GM19351 (cell line): ENCODE results near the gene AFF1.
"Not testable (repeated sequence)": the region's sequence is repeated elsewhere in the genome, so short reads cannot be mapped to it uniquely, and the experiment has no call there.

Source experiments
- ATAC-seq: cut with Tn5 transposase; IDR thresholded peaks from one replicate; pipeline ENCODE4 v1.9.1; 2021; ENCODE audit warnings: mild to moderate bottlenecking, moderate library complexity; ENCODE audit not compliant: unreplicated experiment

Gene AFF1

DNA sequence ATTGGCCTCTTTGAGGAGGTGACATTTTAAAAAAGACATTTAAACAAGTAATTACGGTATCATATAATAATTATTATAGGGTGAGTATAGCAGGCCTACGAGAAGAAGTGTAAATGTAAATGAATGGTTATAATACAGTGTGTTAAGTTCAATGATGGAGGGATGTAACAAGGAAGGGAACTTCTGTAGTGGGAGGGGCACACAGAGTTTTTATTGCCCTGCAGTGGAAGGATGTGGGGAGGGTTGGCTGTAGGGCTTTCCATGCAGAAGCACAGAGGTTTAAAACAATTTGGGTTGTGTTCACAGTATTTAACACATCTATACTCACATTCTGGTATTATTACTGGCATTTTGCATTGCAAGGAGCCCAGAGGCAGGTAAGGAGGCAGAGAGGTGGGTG, 41.1 kb downstream of the AFF1 start:
- ATAC-seq, result no peak

DNA sequence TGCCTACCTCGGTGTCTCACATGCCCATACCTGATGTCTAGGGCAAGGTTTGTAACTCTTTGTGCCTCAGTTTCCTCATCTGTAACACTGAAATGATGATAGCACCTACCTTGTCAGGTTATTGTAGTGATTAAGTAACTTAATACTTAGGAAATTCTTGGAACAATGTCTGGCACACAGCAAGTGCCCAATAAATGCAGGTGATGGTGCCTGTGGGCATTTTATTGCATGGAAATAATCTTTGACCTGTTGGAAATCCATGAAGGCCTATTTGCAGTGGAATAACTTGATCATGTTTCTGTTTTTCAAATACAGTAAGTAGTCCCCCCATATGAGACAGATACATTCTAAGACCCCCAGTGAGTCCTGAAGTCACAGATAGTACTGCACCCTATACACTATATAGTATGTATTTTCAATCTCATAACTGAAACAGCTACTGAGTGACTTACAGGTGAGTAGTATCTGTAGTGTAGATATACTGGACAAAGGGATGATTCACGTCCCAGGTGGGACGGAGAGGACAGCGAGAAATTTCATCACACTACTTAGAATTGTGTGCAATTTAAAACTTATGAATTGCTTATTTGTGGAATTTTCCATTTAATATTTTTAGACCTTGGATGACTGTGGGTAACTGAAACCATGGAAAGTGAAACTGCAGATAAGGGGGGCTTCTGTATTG, 42.1 kb downstream of the AFF1 start:
- ATAC-seq, result no peak

DNA sequence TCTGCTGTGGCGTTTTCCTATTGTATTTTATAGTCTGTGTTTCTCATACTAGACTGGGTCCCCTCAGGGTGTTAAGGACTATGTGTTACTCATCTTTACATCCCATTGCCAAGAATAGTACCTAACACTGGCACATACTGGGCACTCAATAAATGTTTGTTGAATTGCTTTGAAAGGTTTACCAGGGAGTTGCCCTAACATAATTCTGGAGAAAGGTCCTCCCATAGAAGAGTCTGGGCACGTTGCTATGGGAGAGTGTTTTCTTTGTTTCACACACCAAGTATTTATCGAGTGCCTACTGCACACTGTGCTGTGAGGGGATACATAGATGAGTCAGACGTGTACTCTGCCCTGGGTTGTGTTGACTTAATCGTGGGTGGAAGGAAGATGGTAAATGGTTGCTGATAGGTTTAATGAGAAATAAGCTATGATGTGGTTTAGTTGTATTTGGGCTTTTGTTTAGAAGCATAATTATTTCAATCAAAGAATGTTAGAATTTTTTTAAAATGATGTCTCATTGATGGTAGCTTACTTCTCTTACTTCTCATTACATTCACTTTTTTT, 42.9 kb downstream of the AFF1 start:
- ATAC-seq, result peak; percentile 93

DNA sequence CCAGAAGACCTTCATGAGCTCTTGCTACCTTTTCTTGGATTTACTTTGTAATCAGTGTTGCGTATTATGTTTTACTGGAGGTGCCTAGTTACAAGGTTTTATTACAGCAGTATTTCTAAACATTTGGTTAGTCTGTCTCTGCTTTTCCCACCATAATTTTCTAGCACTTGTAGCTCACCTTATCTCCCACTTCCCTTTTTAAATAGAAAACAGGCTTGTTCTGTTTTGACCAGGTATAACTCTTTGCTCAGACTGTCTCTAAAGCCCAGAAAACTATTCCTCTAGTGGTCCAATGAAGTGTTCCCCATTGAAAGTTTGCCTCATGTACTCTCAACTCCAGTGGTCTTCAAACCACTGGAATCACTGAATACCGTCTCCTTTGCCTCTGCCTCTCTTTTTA, 43.9 kb downstream of the AFF1 start:
- no peak for ATAC-seq

DNA sequence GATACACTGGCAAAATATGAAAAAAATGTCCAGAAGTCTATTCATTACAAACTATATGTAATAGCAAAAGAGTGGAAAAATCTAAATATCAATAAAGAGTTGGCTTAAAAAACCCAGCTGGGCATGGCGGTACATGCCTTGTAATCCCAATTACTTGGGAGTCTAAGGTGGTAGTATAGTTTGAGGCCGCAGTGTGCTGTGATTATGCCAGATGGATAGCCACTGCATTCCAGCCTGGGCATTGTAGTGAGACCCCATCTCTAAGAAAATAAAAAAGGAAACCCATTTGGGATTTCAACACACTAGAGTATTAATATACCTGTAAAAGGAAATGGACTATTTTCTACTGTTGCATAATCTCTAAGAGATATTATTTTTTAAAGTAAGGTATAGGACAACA, 45.4 kb downstream of the AFF1 start:
- no peak for ATAC-seq

DNA sequence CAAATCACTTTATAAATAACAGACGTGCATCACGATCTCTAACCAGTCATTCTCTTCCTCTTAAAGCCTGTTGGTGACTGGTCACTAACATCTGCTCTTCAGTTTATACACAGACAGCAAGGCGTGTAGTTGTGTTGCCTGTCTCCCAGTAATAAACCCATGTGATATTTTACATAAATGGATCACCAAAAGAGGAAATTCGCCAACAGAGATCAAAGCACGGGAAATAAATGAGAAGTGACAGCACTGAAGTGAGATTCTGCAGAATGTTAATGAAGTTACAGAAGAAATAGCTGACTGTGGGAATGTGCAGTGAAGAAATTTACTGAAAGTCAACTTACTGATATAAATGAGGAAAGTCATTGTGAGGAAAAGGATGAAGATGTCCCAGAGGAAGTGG, 47.0 kb downstream of the AFF1 start:
- no peak for ATAC-seq

DNA sequence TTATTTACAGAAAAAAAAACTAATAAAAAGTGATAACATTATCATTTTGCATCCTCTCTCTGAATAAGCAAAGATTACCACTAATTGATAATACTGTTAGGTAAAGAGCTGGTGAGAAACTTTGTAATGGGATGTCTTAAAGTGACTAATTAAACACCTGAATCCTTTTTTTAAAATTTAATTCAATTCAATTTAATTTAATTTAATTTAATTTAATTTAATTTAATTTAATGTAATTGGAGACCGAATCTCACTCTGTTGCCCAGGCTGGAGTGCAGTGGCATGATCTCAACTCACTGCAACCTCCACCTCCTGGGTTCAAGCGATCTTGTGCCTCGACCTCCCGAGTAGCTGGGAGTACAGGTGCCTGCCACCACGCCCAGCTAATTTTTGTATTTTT, 51.0 kb downstream of the AFF1 start:
- not testable (repeated sequence) for ATAC-seq

DNA sequence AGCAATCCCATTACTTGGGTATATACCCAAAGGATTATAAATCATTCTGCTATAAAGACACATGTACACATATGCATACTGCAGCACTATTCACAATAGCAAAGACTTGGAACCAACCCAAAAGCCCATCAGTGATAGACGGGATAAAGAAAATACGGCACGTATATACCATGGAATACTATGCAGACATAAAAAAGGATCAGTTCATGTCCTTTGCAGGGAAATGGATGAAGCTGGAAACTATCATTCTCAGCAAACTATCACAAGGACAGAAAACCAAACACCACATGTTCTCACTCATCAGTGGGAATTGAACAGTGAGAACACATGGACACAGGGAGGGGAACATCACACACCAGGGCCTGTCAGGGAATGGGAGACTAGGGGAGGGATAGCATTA, 54.8 kb downstream of the AFF1 start:
- not testable (repeated sequence) for ATAC-seq

DNA sequence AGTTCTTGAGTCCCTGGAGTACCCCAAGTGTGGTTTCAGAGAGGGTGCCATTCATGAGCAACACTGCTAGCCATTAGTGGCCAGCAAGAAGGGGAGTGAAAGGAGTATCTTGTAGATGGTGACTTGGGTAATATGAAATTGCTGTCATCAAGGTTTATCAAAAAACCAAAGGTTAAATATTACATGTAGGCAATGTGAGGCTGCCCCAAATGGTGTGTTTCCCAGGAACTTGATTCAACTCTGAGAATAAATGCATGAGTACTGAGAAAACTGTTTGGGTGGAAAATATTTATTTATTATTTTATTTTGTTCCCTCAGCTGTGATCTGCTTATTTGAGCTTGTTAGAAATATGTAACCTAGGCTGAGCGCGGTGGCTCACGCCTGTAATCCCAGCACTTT, 55.7 kb downstream of the AFF1 start:
- ATAC-seq, result no peak

DNA sequence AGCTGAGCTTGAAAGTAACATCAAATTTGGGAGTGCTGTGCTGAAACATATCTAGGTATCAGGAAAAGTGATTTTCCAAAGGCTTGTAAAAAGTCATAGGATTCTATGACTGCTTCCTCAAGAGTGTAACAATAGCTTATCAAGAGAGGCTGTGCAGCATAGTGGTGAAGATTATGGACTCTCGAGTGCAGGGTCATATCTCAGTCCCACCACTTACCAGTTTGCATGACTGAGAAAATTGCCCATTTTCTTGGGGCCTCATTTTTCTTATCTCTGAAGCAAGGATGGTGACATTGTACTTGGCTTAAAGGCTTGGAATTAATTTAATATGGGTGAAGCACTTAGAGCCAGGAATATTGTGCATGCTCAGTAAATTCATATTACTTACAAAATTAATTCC, 57.2 kb downstream of the AFF1 start:
- ATAC-seq, result no peak

DNA sequence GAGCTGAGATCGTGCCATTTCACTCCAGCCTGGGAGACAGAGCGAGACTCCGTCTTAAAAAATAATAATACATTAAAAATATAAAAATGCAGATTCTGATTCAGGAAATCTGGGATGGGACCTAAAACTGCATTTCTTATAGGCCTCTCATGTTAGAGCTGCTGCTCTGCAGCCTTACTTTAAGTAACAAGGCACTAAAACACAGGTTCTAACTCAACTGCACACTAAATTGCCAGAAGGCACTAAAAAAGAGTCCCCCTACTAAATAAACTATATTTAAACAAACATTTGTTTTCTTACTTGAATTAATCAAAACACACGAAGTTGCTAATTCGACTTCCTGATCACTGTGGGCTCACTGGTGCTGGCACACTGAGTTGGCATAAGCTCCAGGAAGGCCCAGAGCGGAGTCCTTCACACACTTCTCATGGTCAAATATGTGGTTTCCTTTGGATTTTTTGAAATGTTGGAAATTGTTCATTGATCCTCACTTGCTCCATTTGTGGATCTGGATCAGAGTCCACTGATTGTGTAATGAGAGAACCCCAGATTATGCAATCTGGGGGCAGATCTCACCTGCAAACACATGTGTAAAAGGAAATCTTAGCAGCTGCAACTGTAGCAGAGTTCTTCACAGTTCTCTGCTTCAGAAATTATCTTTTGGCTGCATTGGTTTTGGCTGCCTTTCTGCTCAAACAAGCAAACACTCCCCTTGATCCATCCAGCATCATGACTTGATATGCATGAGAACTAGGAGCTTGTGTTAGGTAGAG, 59.3 kb downstream of the AFF1 start:
- no peak for ATAC-seq

DNA sequence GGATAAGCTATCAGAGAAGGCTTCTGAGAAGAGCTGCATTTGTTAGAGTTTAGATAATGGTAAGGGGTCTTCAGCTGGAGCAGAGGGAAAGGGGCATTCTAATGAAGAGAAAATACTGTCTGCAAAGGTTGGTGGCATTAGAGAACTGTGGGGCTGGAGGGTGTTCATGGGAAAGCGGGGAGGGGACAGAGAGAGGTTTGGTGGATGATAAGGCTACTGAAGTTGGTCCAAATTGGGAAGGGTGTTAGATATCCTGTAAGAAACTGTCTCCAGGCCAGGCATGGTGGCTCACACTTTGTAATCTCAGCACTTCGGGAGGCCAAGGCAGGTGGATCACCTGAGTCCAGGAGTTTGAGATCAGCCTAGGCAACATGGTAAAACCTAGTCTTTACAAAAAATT, 59.9 kb downstream of the AFF1 start:
- no peak for ATAC-seq

DNA sequence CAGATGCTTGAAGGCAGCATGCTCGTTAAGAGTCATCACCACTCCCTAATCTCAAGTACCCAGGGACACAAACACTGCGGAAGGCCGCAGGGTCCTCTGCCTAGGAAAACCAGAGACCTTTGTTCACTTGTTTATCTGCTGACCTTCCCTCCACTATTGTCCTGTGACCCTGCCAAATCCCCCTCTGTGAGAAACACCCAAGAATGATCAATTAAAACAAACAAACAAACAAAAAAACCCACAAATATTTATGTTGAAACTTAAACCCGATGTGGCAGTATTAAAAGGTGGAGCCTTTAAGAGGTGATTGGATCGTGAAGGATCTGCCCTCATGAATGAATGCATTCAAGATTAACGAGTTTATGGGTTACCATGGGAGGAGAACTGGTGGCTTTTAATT, 61.7 kb downstream of the AFF1 start:
- ATAC-seq, result not testable (repeated sequence)

DNA sequence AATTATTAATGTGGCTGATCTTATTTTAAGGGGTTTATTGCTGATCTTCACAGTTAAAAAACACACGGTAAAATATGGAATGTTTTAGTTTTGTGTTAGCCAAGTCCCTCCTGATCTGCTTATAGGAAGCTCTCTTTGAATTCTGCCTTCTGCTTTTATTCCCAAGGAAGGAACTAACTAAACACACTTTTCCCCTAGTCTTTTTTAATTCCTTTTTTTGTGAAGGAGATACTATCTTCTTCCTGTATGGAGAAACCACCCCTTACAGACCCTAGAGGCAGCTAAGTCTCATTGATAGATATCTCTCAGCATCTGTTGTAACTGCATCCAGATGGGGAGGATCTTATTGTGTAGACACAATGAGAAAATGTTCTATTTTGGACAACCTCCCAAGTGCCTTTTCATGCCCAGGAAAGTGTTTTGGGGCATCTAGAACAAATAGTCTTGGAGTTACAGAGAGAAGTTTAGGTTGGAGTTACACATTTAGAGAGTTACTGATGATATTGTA, 64.4 kb downstream of the AFF1 start:
- no peak for ATAC-seq

DNA sequence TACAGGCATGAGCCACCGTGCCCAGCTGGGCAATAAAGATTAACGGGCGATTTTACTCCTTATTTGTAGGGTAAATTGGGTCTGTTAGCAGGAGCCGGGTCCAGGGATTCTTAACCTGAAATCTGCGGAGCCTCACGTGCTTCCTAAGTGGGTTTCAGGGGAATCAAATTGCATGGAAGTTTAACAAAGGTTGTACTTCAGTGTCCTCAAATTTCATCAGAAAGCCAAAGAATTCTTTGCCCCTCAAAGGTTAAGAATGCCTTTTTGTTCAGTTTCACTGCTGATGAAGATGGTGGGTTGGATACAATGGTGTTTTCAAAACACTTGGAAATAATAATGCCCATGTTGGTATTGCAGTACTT, 67.9 kb downstream of the AFF1 start:
- no peak for ATAC-seq

DNA sequence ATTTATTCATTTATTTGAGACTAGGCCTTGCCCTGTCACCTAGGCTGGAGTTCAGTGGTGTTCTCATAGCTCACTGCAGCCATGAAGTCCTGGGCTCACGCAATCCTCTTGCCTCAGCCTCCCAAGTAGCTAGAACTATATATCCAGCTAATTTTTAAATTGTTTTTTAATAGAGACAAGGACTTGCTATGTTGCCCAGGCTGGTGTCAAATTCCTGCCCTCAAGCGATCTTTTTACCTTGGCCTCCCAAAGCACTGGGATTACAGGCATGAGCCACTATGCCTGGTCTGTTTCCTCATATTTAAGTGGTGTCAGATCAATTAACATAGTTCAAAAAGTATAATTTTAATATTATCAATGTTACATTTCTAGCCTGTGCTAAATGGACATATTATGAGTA, 68.5 kb downstream of the AFF1 start:
- no peak for ATAC-seq

DNA sequence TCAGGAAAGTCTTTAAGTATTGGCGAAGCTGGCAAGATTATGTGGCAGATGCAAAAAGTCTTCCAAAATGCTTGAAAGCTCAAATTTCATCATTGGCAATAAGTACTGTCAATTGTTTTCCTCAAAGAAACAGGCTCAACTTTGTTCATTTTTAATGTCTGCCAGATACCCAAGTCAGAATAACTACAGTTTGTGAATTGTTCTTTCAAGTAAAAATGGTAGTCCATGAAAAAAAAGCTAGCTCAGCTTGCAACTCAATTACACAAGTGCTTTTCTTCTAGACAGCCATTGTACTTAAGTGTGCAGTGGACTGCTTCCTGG, 70.5 kb downstream of the AFF1 start:
- ATAC-seq, result no peak

DNA sequence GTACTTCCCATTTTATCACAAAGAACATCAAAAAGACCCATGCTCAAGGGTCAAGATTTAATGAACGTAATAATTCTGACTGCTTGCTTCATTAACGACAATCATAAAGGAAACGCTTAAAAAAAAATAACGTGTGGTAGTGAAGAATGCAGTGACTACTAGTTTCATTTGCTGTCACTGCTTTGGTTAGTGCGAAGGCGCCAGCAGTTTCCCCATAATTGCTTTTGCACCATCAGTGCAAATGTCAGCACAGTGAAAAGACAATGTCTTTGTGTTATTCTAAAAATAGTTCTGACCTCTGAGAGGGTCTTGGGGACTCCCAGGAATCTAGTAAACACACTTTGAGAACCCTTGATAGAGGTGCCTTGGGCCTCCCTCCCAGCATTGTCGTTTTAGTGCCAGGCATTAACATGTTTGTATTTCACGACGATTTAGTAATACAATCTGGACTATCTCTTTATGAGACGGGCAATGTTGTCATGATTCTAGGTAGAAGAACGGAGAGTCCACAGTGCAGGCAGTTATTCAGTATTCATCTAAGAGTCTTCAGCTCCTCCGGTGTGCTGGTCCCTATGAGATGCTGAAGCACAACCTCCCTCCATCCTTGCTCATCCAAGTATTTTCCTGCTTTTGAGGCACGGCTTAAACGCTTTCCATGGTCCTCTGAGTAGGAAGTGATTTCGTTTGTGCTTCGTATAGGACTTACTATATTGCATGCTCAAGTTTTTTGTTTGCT, 71.0 kb downstream of the AFF1 start:
- ATAC-seq, result peak; percentile 20

DNA sequence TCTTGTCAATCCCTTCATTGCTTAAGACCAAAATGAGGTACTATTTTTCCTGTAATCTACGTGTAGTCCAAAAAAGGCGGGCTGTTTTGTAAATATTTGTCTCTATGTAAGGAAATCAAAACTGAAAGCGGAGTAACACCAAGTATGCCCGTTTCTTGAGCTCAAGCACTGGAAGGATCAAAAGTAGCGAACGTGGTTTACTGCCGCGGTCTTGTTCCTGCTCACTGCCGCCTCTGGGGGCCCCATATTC, 71.5 kb downstream of the AFF1 start:
- ATAC-seq, result peak; percentile 54

DNA sequence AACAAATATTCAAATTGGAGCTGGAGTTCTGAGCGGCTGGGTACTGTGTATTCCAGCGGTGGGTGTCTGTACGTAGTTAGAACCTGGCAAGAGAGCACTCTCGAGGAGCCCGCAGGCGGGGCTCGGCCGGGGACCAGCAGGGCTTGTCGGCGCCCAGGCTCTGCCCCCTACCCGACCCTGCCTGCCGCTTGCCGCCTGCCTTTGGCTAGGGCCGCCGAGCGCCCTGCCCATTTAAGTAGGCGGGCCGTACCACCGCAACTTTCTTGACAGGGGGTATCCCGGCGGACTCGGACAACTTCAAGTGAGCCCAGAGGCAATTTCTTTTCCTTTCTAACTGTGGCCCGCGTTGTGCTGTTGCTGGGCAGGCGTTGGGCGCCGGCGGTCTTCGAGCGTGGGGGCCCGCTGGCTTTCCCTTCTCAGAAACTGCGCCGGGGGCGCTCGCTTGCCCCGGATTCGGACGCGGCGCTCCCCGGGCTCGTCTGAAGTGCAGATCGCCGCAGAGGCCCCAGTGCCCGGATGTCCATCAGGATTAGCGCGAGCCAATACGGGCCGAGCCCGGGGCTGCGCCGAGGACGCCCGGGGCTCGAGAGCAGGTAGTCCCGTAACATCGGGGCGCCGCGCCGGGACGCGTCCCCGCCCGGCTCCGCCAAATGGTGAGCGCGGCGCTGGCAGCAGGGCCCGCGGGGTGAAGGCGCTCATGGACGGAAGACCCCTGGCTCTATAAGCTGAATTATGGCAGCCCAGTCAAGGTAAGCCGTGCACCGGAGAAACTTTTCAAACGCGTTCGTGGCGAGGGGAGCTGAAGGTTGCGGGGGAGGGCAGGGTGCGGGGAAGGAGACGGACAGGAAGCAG, 72.1 kb downstream of the AFF1 start:
- ATAC-seq, result peak; percentile 63
